K562 treated with DMSO at 1 percent for 48 hours (cell line): Measurements from ENCODE around the gene CDK10. TPM values are rescaled to one million over a fixed set of nuclear protein-coding genes. Genes with fewer than 3 reads are reported as not detected.

Experiments used
- total RNA-seq: library from RNA; unstranded; fragments of 300-600 nt; gene quantifications from 2 replicates; pipeline ENCODE4 v1.2.3, GENCODE V29; 2022; ENCODE audit warnings: low replicate concordance; ENCODE audit errors: extremely low read depth

Gene CDK10
- not detected in 2 replicates for total RNA-seq

GRCh38 chr16:89686520-89687091 is at the start of gene CDK10:
Gene CDK10 (plus strand): TSS chr16:89686689. CDS start chr16:89686711, 22 bp downstream.

GRCh38 chr16:89657442-89658220 is 28.9 kb upstream of the CDK10 start, which contains the start of the genes CHMP1A and SPATA33:
Gene CHMP1A (minus strand): TSS chr16:89657708. CDS start chr16:89657588, 120 bp downstream.
Gene SPATA33 (plus strand): TSS chr16:89657836. CDS start chr16:89657912, 76 bp downstream.

DNA sequence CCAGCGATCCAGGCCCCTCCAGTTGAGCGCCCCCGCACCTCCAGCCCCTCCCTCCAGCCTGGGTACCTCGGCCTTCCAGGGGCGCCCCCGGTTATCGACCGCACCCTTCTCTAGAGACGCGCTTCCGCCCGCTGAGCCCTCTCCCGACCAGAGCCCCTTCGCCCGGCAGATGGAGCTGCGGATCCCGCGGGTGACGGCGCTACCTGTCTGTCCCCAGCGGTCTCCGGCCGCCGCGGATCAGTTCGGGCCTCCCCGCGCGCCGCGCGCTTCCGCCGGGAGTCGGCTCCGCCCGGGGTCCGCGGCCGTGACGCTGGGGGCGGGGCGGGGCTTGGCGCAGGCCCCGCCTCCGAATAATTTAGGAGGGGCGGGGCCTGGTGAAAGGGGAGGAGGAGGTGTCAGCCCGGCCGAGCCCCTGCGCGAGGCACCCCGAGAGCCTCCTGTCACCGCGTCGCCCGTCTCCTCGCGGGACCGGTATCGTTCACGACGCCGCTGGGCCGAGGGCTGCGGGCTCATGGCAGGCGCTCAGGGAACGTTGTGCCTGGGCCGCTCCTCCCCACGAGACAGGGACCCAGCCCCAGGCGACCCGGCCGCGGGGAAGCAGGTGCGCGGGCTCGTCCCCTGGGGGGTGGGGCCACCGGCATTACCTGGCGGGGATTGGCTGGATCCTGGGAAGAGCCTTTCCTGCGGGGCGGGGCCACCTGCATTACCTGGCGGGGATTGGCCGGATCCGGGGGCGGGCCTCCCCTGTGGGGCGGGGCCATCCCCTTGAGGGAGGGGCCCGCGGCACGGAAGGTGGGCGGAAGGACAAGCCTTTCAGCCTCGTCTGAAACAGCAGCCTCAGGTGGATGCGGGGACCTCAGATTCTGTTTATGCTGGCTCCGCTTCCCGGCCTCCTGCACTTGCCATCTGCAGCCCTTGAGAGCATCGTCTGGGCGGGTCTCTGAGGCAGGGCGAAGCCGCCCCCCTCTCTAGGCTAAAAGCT is 15.2 kb downstream of the CDK10 start, which contains the start of gene SPATA2L:
Gene SPATA2L (minus strand): TSS at position 281 of the 982 bp plus-strand sequence. CDS start 473 bp downstream, outside the sequence.

DNA sequence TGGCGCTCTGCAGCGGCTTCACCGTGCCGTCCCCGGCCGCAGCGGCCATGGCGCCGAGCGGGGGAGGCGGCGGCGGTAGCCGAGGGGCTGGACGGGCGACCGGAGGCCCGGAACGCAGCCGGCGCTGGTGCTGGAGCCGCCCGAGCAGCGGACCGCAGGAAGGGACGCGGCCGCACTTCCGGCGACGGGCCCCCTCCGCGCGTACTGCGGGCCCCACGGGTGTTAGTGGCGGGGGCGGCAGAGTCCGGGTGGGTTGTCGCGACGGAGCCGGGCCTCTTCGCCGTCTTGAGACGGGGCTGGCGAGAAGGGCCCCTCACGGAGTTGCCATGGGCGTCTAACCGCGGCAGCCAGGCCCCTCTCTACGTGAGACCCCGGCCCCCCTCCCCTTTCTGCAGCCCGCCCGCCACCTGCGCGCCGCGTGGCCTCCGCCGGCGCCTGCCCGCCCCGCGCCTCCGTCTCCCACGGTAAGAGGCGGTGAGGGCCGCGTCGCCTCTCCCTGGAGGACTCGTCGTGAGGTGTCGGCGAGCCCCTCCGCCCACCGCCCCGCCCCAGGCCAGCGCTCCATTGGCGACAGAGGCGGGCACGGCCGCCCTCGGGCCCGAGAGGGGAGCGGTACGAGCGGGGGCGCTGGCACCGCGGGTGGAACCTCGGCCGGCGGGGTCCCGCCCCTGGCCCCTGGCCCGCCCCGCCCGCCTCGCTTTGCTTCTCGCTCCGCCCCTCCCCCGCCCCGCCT is 34.5 kb downstream of the CDK10 start, which contains the start of the genes VPS9D1 and ZNF276:
Gene VPS9D1 (minus strand): TSS at position 86 of the 733 bp plus-strand sequence. CDS start 37 bp downstream, at position 49.
Gene ZNF276 (plus strand): TSS at position 725 of the 733 bp plus-strand sequence. CDS start 104 bp downstream, outside the sequence.

Other genes with a start within 250 kb of the CDK10 start
- gene ANKRD11, start 196.1 kb upstream of the CDK10 start, total RNA-seq = 118 TPM in 1 of 2 replicates, not detected in the other
- not detected in 2 replicates for gene SPG7, start 178.3 kb upstream of the CDK10 start, total RNA-seq
- gene RPL13, start 126.0 kb upstream of the CDK10 start, total RNA-seq = 7,815 and 8,859 TPM in 2 replicates
- not detected in 2 replicates for gene CPNE7, start 110.9 kb upstream of the CDK10 start, total RNA-seq
- not detected in 2 replicates for gene DPEP1, start 73.0 kb upstream of the CDK10 start, total RNA-seq
- gene CHMP1A, start 29.0 kb upstream of the CDK10 start, total RNA-seq = not detected in 2 replicates
- gene SPATA33, start 28.9 kb upstream of the CDK10 start, total RNA-seq = not detected in 2 replicates
- not detected in 2 replicates for gene SPATA2L, start 15.0 kb downstream of the CDK10 start, total RNA-seq
- gene VPS9D1, start 34.2 kb downstream of the CDK10 start, total RNA-seq = not detected in 2 replicates
- gene ZNF276, start 34.8 kb downstream of the CDK10 start, total RNA-seq = not detected in 2 replicates
- gene FANCA, start 130.0 kb downstream of the CDK10 start, total RNA-seq = not detected in 2 replicates
- not detected in 2 replicates for gene SPIRE2, start 141.8 kb downstream of the CDK10 start, total RNA-seq
- not detected in 2 replicates for gene TCF25, start 186.9 kb downstream of the CDK10 start, total RNA-seq
- gene MC1R, start 232.2 kb downstream of the CDK10 start, total RNA-seq = not detected in 2 replicates
- gene TUBB3, start 236.7 kb downstream of the CDK10 start, total RNA-seq = not detected in 2 replicates